Parathyroid adenoma (tissue), 2 donors: ENCODE results near the gene RND1.

ENCODE experiments used
- H2AFZ ChIP-seq: fragments of 300-600 bp; sonication (generic); one replicate; pipeline ENCODE4 v1.7.0; 2017; ENCODE audit warnings: antibody characterized with exemption, mild to moderate bottlenecking
- H3K27ac ChIP-seq: fragments of 300-600 bp; sonication (generic); one replicate; pipeline ENCODE4 v1.7.0; 2017
- H3K27me3 ChIP-seq: fragments of 300-600 bp; sonication (generic); one replicate; pipeline ENCODE4 v1.7.0; 2017; ENCODE audit warnings: low read length; ENCODE audit not compliant: control insufficient read depth, insufficient read depth
- H3K36me3 ChIP-seq: fragments of 300-600 bp; sonication (generic); one replicate; pipeline ENCODE4 v1.7.0; 2017; ENCODE audit warnings: low read length; ENCODE audit not compliant: control insufficient read depth, insufficient read depth
- H3K4me1 ChIP-seq: fragments of 300-600 bp; sonication (generic); one replicate; pipeline ENCODE4 v1.7.0; 2017; ENCODE audit warnings: control low read depth
- H3K4me2 ChIP-seq: fragments of 300-600 bp; sonication (generic); one replicate; pipeline ENCODE4 v1.7.0; 2017; ENCODE audit warnings: low read length
- H3K4me3 ChIP-seq: fragments of 300-600 bp; sonication (generic); one replicate; pipeline ENCODE4 v1.7.0; 2017; ENCODE audit warnings: low read depth, low read length
- H3K79me2 ChIP-seq: fragments of 300-600 bp; sonication (generic); one replicate; pipeline ENCODE4 v1.7.0; 2017; ENCODE audit warnings: control low read depth
- H3K9ac ChIP-seq: fragments of 300-600 bp; sonication (generic); one replicate; pipeline ENCODE4 v1.7.0; 2017; ENCODE audit warnings: mild to moderate bottlenecking
- H3K9me3 ChIP-seq: fragments of 300-600 bp; sonication (generic); one replicate; pipeline ENCODE4 v1.7.0; 2017; ENCODE audit warnings: low read length; ENCODE audit not compliant: control insufficient read depth
- TF ChIP-seq, protein P1 (sequence below): fragments of 300-600 bp; sonication (generic); IDR thresholded peaks from one replicate; pipeline ENCODE4 v1.7.0; 2017; ENCODE audit warnings: antibody characterized with exemption, mild to moderate bottlenecking
- donor health status: primary hyperparathyroidism.

Gene RND1

DNA sequence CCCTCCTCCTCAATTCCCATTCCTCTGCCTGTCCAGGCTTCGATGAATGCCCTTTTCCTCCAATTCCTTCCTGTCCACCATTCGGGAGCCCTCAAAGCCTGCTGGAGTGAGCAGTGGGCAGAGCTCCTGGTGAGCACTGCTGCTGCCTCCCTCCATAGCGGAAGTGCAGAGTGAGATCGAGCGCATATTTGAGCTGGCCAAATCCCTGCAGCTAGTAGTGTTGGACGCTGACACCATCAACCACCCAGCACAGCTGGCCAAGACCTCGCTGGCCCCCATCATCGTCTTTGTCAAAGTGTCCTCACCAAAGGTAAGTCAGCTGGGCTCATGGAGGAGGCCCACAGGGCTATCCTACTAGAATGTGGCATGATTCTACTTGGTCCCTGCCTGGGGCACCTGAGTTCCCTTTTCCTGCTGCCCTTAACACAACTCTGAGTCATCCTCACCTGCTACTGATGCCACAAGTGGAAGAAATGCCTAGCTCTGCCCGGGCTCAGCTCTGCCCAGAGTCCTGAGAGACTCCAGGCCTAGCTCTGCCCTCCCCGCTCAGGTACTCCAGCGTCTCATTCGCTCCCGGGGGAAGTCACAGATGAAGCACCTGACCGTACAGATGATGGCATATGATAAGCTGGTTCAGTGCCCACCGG, 39.3 kb downstream of the RND1 start:
- no peaks in the 10 kb centered on the region for H3K79me2 ChIP-seq
- H3K36me3 ChIP-seq: no peaks in the 10 kb centered on the region
- H2AFZ ChIP-seq: no peak overlapping the region
- TF ChIP-seq, protein P1, sequence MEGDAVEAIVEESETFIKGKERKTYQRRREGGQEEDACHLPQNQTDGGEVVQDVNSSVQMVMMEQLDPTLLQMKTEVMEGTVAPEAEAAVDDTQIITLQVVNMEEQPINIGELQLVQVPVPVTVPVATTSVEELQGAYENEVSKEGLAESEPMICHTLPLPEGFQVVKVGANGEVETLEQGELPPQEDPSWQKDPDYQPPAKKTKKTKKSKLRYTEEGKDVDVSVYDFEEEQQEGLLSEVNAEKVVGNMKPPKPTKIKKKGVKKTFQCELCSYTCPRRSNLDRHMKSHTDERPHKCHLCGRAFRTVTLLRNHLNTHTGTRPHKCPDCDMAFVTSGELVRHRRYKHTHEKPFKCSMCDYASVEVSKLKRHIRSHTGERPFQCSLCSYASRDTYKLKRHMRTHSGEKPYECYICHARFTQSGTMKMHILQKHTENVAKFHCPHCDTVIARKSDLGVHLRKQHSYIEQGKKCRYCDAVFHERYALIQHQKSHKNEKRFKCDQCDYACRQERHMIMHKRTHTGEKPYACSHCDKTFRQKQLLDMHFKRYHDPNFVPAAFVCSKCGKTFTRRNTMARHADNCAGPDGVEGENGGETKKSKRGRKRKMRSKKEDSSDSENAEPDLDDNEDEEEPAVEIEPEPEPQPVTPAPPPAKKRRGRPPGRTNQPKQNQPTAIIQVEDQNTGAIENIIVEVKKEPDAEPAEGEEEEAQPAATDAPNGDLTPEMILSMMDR: no peak
- no peak overlapping the region for H3K4me3 ChIP-seq
- H3K9ac ChIP-seq: no peak overlapping the region
- H3K27me3 ChIP-seq: no peaks in the 10 kb centered on the region
- H3K4me2 ChIP-seq: no peak overlapping the region
- H3K9me3 ChIP-seq: no peaks in the 10 kb centered on the region
- H3K27ac ChIP-seq: no peak overlapping the region
- no peaks in the 10 kb centered on the region for H3K4me1 ChIP-seq

DNA sequence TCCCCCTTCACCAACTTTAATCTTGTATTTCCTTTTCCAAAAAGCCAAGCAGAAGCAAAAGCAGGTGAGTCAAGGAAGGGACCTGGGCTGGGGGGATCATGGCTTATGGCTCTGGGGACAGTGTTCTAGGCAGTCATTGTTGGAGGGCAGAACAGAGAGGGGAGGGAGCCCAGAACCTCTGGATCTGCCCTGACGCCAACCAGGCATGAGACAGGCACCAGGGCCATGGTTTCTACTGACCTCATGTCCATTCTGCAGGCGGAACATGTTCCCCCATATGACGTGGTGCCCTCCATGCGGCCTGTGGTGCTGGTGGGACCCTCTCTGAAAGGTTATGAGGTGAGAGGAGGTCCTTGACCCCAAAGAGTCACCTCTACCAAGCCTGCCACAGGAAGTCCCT, 40.8 kb downstream of the RND1 start:
- Histone ChIP-seq H2AFZ (no peak overlapping the region), H3K36me3 (no peaks in the 10 kb centered on the region), H3K79me2 (no peaks in the 10 kb centered on the region), H3K4me3 (no peak overlapping the region), H3K9me3 (no peaks in the 10 kb centered on the region), H3K4me2 (no peak overlapping the region), H3K27me3 (no peaks in the 10 kb centered on the region), H3K27ac (no peak overlapping the region), H3K4me1 (no peaks in the 10 kb centered on the region), H3K9ac (no peak overlapping the region)
- TF ChIP-seq, protein P1: no peak

- H2AFZ ChIP-seq: no peak overlapping the region
- no peaks in the 10 kb centered on the region for H3K36me3 ChIP-seq
- no peaks in the 10 kb centered on the region for H3K9me3 ChIP-seq
- no peak overlapping the region for H3K4me2 ChIP-seq
- H3K27me3 ChIP-seq: no peaks in the 10 kb centered on the region
- no peak overlapping the region for H3K27ac ChIP-seq
- no peak overlapping the region for H3K9ac ChIP-seq
- H3K4me1 ChIP-seq: no peaks in the 10 kb centered on the region
- H3K79me2 ChIP-seq: no peaks in the 10 kb centered on the region
- H3K4me3 ChIP-seq: no peak overlapping the region
- TF ChIP-seq, protein P1: no peak
Observed at GRCh38 chr12:48824112-48824511, 41.6 kb downstream of the RND1 start.

GRCh38 chr12:48823281-48823680, 42.4 kb downstream of the RND1 start:
- no peak overlapping the region for H3K27ac ChIP-seq
- TF ChIP-seq, protein P1: no peak
- no peaks in the 10 kb centered on the region for H3K27me3 ChIP-seq
- H2AFZ ChIP-seq: no peak overlapping the region
- no peaks in the 10 kb centered on the region for H3K4me1 ChIP-seq
- H3K36me3 ChIP-seq: no peaks in the 10 kb centered on the region
- no peak overlapping the region for H3K4me2 ChIP-seq
- H3K9me3 ChIP-seq: no peaks in the 10 kb centered on the region
- H3K4me3 ChIP-seq: no peak overlapping the region
- H3K9ac ChIP-seq: no peak overlapping the region
- no peaks in the 10 kb centered on the region for H3K79me2 ChIP-seq

- Histone ChIP-seq H3K36me3 (no peaks in the 10 kb centered on the region), H3K4me1 (peaks cover 3% of the 10 kb centered on the region), H3K27ac (no peak overlapping the region), H3K4me3 (no peak overlapping the region), H3K9ac (no peak overlapping the region), H3K4me2 (no peak overlapping the region), H2AFZ (no peak overlapping the region), H3K9me3 (no peaks in the 10 kb centered on the region), H3K79me2 (no peaks in the 10 kb centered on the region), H3K27me3 (no peaks in the 10 kb centered on the region)
- TF ChIP-seq, protein P1: no peak
Observed at GRCh38 chr12:48822711-48823110, 43.0 kb downstream of the RND1 start.
